ENCODE data around the gene HES3.
A peak's percentile ranks its signal among the peaks of the same experiment; 100 is the strongest.

HES3 gene

DNA sequence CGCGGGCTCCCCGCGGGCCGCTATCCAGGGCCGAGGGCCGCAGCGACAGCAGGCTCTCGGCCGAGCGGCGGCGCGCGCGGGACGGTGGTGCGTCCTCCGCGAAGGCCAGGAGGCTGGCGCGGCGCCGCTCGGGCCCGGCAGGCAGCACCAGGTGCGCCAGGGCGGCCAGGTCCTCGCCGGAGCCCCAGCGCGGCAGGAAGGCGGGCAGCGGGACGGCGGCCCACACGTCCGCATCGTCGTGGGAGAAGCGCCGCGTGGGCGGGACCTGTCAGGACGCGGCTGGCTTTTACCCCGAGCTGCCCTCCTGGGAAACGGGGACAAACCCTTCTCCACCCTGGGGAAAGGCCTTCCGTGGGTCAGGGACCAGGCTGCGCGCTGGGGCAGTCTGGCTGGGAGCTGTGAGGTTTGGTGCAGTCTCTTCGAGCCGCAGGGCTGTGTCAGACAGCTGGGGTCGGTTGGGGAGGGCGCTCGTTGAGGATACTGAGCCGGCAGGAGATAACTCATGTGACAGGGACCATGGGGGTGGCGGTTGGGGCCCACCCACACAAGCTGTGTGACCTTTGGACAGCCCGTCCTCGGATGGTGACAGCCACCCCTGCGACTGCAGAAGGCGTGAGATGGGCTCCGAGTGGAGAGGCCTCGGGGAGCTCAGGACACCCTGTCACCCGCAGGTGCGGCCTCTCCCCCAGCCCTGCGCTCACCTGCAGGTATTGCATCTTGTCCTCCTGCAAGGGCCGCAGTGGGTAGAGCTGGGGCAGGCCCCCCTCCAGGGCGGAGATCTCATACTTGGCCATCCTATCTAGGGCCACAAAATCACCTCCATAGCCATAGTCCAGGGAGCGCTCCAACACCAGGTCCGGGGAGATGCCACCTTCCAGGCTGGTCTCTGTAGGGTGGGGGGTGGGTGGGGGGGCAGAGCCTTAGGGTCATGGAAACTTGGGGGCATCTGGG, 6.0 kb downstream of the HES3 start:
- no peak overlapping the region for H3K18ac ChIP-seq (ENCODE audit: low read length)
- no peak overlapping the region for H3K27ac ChIP-seq (ENCODE audit: low read depth, low read length)
- H3K79me1 ChIP-seq (ENCODE audit: low read length) = no peaks in the 10 kb centered on the region
- no peak overlapping the region for H3K14ac ChIP-seq (ENCODE audit: low read length)
- H3K79me2 ChIP-seq (ENCODE audit: control insufficient read depth, insufficient read depth, low read length, poor library complexity) = no peaks in the 10 kb centered on the region
- no peak overlapping the region for H4K8ac ChIP-seq (ENCODE audit: low read depth, low read length)
- H3K4me2 ChIP-seq (ENCODE audit: low read length) = peak overlapping the region; percentile 32
- H4K12ac ChIP-seq (ENCODE audit: low read depth, low read length) = no peak overlapping the region
- H3K36me3 ChIP-seq (ENCODE audit: control insufficient read depth in 1 of 2, insufficient read depth in 2 of 2, low read length in 2 of 2) = no peaks in the 10 kb centered on the region
- no peak overlapping the region for H2BK5ac ChIP-seq (ENCODE audit: low read depth, low read length, poor library complexity)
- H3K27me3 ChIP-seq (ENCODE audit: insufficient read depth, low read length) = peaks cover 46% of the 10 kb centered on the region
- H3K9ac ChIP-seq (ENCODE audit: low read length) = no peak overlapping the region
- H3K9me3 ChIP-seq (ENCODE audit: insufficient read depth, low read depth, low read length) = peaks cover 12% of the 10 kb centered on the region
- H3K4me1 ChIP-seq (ENCODE audit: control insufficient read depth in 1 of 2, insufficient read depth in 2 of 2, low read length in 2 of 2) = peaks cover 2 to 3% of the 10 kb centered on the region in 2 experiments
- H2BK120ac ChIP-seq (ENCODE audit: insufficient read depth, low read length, poor library complexity) = no peak overlapping the region
- H3K23ac ChIP-seq (ENCODE audit: low read length) = no peak overlapping the region
- H4K91ac ChIP-seq (ENCODE audit: low read depth, low read length) = no peak overlapping the region
- WGBS (ENCODE audit: extremely low coverage, insufficient coverage, insufficient read length) = no CpG with 5 or more reads among the region's 71 CpGs
- H3K4ac ChIP-seq (ENCODE audit: low read depth, low read length) = no peak overlapping the region
- H2AFZ ChIP-seq (ENCODE audit: insufficient read depth, low read length, poor library complexity) = no peak overlapping the region
- H2BK12ac ChIP-seq (ENCODE audit: low read length) = no peak overlapping the region
- no peak overlapping the region for H2AK5ac ChIP-seq (ENCODE audit: low read length)
- no peak for DNase-seq
- H3K4me3 ChIP-seq (ENCODE audit: low read depth, low read length) = no peak overlapping the region

DNA sequence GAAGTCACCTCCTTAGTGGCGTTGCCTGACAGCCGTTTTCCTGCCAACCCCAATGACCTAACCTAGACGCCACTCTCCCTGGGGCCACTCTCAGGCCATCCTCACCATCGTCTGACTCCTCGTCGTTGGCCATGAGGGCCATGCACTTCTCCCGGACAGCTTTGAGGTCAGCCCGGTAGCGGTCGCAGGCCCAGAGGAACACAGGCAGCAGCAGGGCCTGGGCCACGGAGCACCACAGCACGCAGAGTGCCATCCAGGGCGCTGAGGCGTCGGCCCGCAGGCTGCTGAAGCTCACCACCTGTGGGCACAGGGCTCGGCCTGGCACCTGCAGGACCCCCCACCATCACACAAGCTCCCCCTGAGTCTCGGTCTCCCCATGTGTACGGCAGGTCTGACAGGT, 7.3 kb downstream of the HES3 start:
- Histone ChIP-seq H2AFZ (ENCODE audit: insufficient read depth, low read length, poor library complexity) (no peak overlapping the region), H3K27ac (ENCODE audit: low read depth, low read length) (no peak overlapping the region), H3K4me3 (ENCODE audit: low read depth, low read length) (peak overlapping the region; percentile 18), H3K4me1 (ENCODE audit: control insufficient read depth in 1 of 2, insufficient read depth in 2 of 2, low read length in 2 of 2) (peaks cover 0 to 3% of the 10 kb centered on the region in 2 experiments), H2AK5ac (ENCODE audit: low read length) (no peak overlapping the region), H2BK5ac (ENCODE audit: low read depth, low read length, poor library complexity) (no peak overlapping the region), H3K4me2 (ENCODE audit: low read length) (no peak overlapping the region), H2BK12ac (ENCODE audit: low read length) (no peak overlapping the region), H3K23ac (ENCODE audit: low read length) (no peak overlapping the region), H3K14ac (ENCODE audit: low read length) (no peak overlapping the region), H3K4ac (ENCODE audit: low read depth, low read length) (no peak overlapping the region), H3K27me3 (ENCODE audit: insufficient read depth, low read length) (peaks cover 35% of the 10 kb centered on the region), H3K9ac (ENCODE audit: low read length) (no peak overlapping the region), H4K8ac (ENCODE audit: low read depth, low read length) (no peak overlapping the region), H3K79me2 (ENCODE audit: control insufficient read depth, insufficient read depth, low read length, poor library complexity) (no peaks in the 10 kb centered on the region), H4K12ac (ENCODE audit: low read depth, low read length) (no peak overlapping the region), H3K9me3 (ENCODE audit: insufficient read depth, low read depth, low read length) (peaks cover 12% of the 10 kb centered on the region), H3K79me1 (ENCODE audit: low read length) (no peaks in the 10 kb centered on the region), H2BK120ac (ENCODE audit: insufficient read depth, low read length, poor library complexity) (no peak overlapping the region), H4K91ac (ENCODE audit: low read depth, low read length) (no peak overlapping the region), H3K18ac (ENCODE audit: low read length) (no peak overlapping the region), H3K36me3 (ENCODE audit: control insufficient read depth in 1 of 2, insufficient read depth in 2 of 2, low read length in 2 of 2) (no peaks in the 10 kb centered on the region)
- WGBS (ENCODE audit: extremely low coverage, insufficient coverage, insufficient read length) = no CpG with 5 or more reads among the region's 19 CpGs
- no peak for DNase-seq

DNA sequence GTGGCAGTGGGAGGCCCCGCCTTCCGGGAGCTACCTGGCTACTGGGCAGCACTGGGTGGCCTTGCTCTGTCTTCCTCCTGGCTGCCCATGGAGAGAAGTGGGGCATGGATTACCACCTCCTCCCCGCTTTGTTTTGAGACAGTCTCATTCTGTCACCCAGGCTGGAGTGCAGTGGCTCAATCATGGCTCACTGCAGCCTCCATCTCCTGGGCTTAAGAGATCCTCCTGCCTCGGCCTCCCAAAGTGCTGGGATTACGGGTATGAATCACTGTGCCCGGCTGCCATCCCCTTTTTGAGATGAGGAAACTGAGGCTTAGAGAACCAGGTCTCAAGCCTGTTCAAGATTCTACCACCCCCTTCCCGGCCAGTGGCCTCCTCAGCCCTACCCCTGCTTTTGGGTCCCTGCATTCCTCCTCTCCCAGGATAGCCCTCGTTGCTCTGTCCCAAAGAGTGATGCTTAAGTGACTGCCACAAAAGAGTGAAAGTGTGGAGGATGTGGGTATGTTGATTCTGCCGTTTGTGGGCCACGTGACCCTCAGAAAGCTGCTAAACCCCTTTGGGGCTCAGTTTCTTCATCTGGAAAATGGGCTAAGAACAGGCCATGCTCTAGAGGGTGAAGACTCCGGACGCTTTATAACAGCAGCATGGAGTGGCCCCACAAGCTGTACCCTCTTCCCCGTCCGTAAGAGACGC, 7.8 kb downstream of the HES3 start:
- Histone ChIP-seq H3K9ac (ENCODE audit: low read length) (no peak overlapping the region), H2BK12ac (ENCODE audit: low read length) (no peak overlapping the region), H3K79me1 (ENCODE audit: low read length) (no peaks in the 10 kb centered on the region), H3K4me1 (ENCODE audit: control insufficient read depth in 1 of 2, insufficient read depth in 2 of 2, low read length in 2 of 2) (peaks cover 0 to 3% of the 10 kb centered on the region in 2 experiments), H4K91ac (ENCODE audit: low read depth, low read length) (no peak overlapping the region), H3K9me3 (ENCODE audit: insufficient read depth, low read depth, low read length) (peaks cover 12% of the 10 kb centered on the region), H2BK5ac (ENCODE audit: low read depth, low read length, poor library complexity) (no peak overlapping the region), H4K12ac (ENCODE audit: low read depth, low read length) (no peak overlapping the region), H3K27ac (ENCODE audit: low read depth, low read length) (no peak overlapping the region), H2AK5ac (ENCODE audit: low read length) (no peak overlapping the region), H2AFZ (ENCODE audit: insufficient read depth, low read length, poor library complexity) (no peak overlapping the region), H3K14ac (ENCODE audit: low read length) (no peak overlapping the region), H3K18ac (ENCODE audit: low read length) (no peak overlapping the region), H2BK120ac (ENCODE audit: insufficient read depth, low read length, poor library complexity) (no peak overlapping the region), H3K4me2 (ENCODE audit: low read length) (no peak overlapping the region), H3K23ac (ENCODE audit: low read length) (no peak overlapping the region), H3K4me3 (ENCODE audit: low read depth, low read length) (no peak overlapping the region), H3K79me2 (ENCODE audit: control insufficient read depth, insufficient read depth, low read length, poor library complexity) (no peaks in the 10 kb centered on the region), H4K8ac (ENCODE audit: low read depth, low read length) (no peak overlapping the region), H3K27me3 (ENCODE audit: insufficient read depth, low read length) (peaks cover 31% of the 10 kb centered on the region), H3K36me3 (ENCODE audit: control insufficient read depth in 1 of 2, insufficient read depth in 2 of 2, low read length in 2 of 2) (no peaks in the 10 kb centered on the region), H3K4ac (ENCODE audit: low read depth, low read length) (no peak overlapping the region)
- WGBS (ENCODE audit: extremely low coverage, insufficient coverage, insufficient read length) = no CpG with 5 or more reads among the region's 15 CpGs
- no peak for DNase-seq

DNA sequence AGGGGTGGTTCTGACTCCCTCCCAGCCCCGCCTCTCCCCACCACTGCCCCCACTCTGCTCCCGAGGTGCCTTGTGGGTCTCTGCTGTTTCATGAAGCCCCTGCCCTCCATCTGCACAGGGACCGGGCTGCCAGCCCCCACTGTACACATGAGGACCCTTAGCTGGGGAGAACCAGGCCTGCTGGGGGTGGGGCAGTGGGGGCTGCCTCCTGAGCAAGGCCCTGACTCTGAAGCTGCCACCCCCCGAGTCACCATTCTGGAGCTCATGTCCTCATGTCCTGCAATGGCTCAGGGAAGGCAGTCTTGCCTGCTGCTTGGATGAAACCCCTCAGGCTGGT, 8.4 kb downstream of the HES3 start:
- Histone ChIP-seq H3K23ac (ENCODE audit: low read length) (no peak overlapping the region), H4K8ac (ENCODE audit: low read depth, low read length) (no peak overlapping the region), H3K4me2 (ENCODE audit: low read length) (no peak overlapping the region), H3K27me3 (ENCODE audit: insufficient read depth, low read length) (peaks cover 31% of the 10 kb centered on the region), H3K14ac (ENCODE audit: low read length) (no peak overlapping the region), H4K12ac (ENCODE audit: low read depth, low read length) (no peak overlapping the region), H4K91ac (ENCODE audit: low read depth, low read length) (no peak overlapping the region), H3K36me3 (ENCODE audit: control insufficient read depth in 1 of 2, insufficient read depth in 2 of 2, low read length in 2 of 2) (no peaks in the 10 kb centered on the region), H3K79me2 (ENCODE audit: control insufficient read depth, insufficient read depth, low read length, poor library complexity) (no peaks in the 10 kb centered on the region), H3K9ac (ENCODE audit: low read length) (no peak overlapping the region), H2BK120ac (ENCODE audit: insufficient read depth, low read length, poor library complexity) (no peak overlapping the region), H3K79me1 (ENCODE audit: low read length) (no peaks in the 10 kb centered on the region), H3K27ac (ENCODE audit: low read depth, low read length) (no peak overlapping the region), H3K4me1 (ENCODE audit: control insufficient read depth in 1 of 2, insufficient read depth in 2 of 2, low read length in 2 of 2) (peaks cover 0 to 3% of the 10 kb centered on the region in 2 experiments), H2AFZ (ENCODE audit: insufficient read depth, low read length, poor library complexity) (no peak overlapping the region), H2BK5ac (ENCODE audit: low read depth, low read length, poor library complexity) (no peak overlapping the region), H3K4me3 (ENCODE audit: low read depth, low read length) (no peak overlapping the region), H3K18ac (ENCODE audit: low read length) (no peak overlapping the region), H3K4ac (ENCODE audit: low read depth, low read length) (no peak overlapping the region), H2BK12ac (ENCODE audit: low read length) (no peak overlapping the region), H2AK5ac (ENCODE audit: low read length) (no peak overlapping the region), H3K9me3 (ENCODE audit: insufficient read depth, low read depth, low read length) (peaks cover 12% of the 10 kb centered on the region)
- WGBS (ENCODE audit: extremely low coverage, insufficient coverage, insufficient read length) = no CpG with 5 or more reads among the region's 4 CpGs
- no peak for DNase-seq

Data from trophoblast cell (in vitro differentiated cells and primary cell).